ENCODE data around the gene EPDR1.

Gene EPDR1

GRCh38 chr7:37956791-37957190 lies 36.4 kb downstream of the EPDR1 start:
- no peak for DNase-seq
- Histone ChIP-seq H3K36me3 (replicated peaks) (no peaks in the 10 kb centered on the region), H3K27me3 (replicated peaks) (no peaks in the 10 kb centered on the region), H3K4me3 (ENCODE audit: low read depth, low read length) (no peak overlapping the region), H3K27ac (no peak overlapping the region)
- in situ Hi-C loops (cut with HindIII; ENCODE audit: low pct_ligation_motif_present, low sequenced_read_pairs) = no loop called here
- TF ChIP-seq, protein P1, sequence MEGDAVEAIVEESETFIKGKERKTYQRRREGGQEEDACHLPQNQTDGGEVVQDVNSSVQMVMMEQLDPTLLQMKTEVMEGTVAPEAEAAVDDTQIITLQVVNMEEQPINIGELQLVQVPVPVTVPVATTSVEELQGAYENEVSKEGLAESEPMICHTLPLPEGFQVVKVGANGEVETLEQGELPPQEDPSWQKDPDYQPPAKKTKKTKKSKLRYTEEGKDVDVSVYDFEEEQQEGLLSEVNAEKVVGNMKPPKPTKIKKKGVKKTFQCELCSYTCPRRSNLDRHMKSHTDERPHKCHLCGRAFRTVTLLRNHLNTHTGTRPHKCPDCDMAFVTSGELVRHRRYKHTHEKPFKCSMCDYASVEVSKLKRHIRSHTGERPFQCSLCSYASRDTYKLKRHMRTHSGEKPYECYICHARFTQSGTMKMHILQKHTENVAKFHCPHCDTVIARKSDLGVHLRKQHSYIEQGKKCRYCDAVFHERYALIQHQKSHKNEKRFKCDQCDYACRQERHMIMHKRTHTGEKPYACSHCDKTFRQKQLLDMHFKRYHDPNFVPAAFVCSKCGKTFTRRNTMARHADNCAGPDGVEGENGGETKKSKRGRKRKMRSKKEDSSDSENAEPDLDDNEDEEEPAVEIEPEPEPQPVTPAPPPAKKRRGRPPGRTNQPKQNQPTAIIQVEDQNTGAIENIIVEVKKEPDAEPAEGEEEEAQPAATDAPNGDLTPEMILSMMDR (IDR thresholded peaks at IDR 0.05; ENCODE audit: low read depth, low read length, missing control alignments) = no peak

GRCh38 chr7:37957221-37957970 lies 37.0 kb downstream of the EPDR1 start:
- in situ Hi-C loops (cut with HindIII; ENCODE audit: low pct_ligation_motif_present, low sequenced_read_pairs) = no loop called here
- TF ChIP-seq, protein P1 (IDR thresholded peaks at IDR 0.05; ENCODE audit: low read depth, low read length, missing control alignments) = no peak
- H3K36me3 ChIP-seq (replicated peaks) = no peaks in the 10 kb centered on the region
- no peak overlapping the region for H3K27ac ChIP-seq
- H3K27me3 ChIP-seq (replicated peaks) = no peaks in the 10 kb centered on the region
- DNase-seq = no peak
- H3K4me3 ChIP-seq (ENCODE audit: low read depth, low read length) = no peak overlapping the region

DNA sequence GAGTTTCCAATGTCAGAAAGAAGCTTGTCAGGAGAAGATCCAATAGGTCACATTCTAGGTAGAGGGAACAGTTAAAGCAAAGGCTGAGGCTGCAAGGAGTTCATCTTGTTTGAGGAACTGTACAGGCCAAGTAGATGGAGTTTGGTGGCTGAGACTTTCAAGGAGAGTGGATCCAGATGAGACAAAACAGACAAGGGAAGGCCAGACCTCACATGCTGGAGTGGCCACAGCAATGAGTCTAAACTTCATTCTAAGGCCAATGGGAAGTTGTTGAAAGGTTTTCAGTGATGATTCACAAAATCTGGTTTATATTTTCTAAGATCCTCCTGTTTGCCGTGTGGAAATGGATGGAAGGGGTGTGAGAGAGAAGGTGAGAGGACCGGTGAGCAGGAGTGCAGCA lies 40.0 kb downstream of the EPDR1 start:
- TF ChIP-seq, protein P1 (IDR thresholded peaks at IDR 0.05; ENCODE audit: low read depth, low read length, missing control alignments) = no peak
- in situ Hi-C loops (cut with HindIII; ENCODE audit: low pct_ligation_motif_present, low sequenced_read_pairs) = no loop called here
- Histone ChIP-seq H3K27me3 (replicated peaks) (no peaks in the 10 kb centered on the region), H3K27ac (no peak overlapping the region), H3K4me3 (ENCODE audit: low read depth, low read length) (no peak overlapping the region), H3K36me3 (replicated peaks) (no peaks in the 10 kb centered on the region)
- no peak for DNase-seq

- Histone ChIP-seq H3K36me3 (replicated peaks) (no peaks in the 10 kb centered on the region), H3K4me3 (ENCODE audit: low read depth, low read length) (no peak overlapping the region), H3K27ac (no peak overlapping the region), H3K27me3 (replicated peaks) (no peaks in the 10 kb centered on the region)
- DNase-seq = no peak
- TF ChIP-seq, protein P1 (IDR thresholded peaks at IDR 0.05; ENCODE audit: low read depth, low read length, missing control alignments) = no peak
- in situ Hi-C loops (cut with HindIII; ENCODE audit: low pct_ligation_motif_present, low sequenced_read_pairs) = no loop called here
Measured at GRCh38 chr7:37961251-37961650, 40.8 kb downstream of the EPDR1 start.

GRCh38 chr7:37964196-37964595 lies 43.8 kb downstream of the EPDR1 start:
- in situ Hi-C loops (cut with HindIII; ENCODE audit: low pct_ligation_motif_present, low sequenced_read_pairs) = no loop called here
- H3K27ac ChIP-seq = no peak overlapping the region
- DNase-seq = no peak
- H3K4me3 ChIP-seq (ENCODE audit: low read depth, low read length) = no peak overlapping the region
- TF ChIP-seq, protein P1 (IDR thresholded peaks at IDR 0.05; ENCODE audit: low read depth, low read length, missing control alignments) = no peak
- H3K36me3 ChIP-seq (replicated peaks) = no peaks in the 10 kb centered on the region
- H3K27me3 ChIP-seq (replicated peaks) = no peaks in the 10 kb centered on the region

- Histone ChIP-seq H3K27me3 (replicated peaks) (no peaks in the 10 kb centered on the region), H3K36me3 (replicated peaks) (no peaks in the 10 kb centered on the region), H3K27ac (no peak overlapping the region), H3K4me3 (ENCODE audit: low read depth, low read length) (no peak overlapping the region)
- no peak for DNase-seq
- TF ChIP-seq, protein P1 (IDR thresholded peaks at IDR 0.05; ENCODE audit: low read depth, low read length, missing control alignments) = no peak
- in situ Hi-C loops (cut with HindIII; ENCODE audit: low pct_ligation_motif_present, low sequenced_read_pairs) = no loop called here
Measured at GRCh38 chr7:37970211-37970610, 49.8 kb downstream of the EPDR1 start.

All from brain microvascular endothelial cell (primary cell).